SK-N-SH (cell line): ENCODE measurements around the gene ASTN2. TPM values are rescaled to one million over a fixed set of nuclear protein-coding genes. Genes with fewer than 3 reads are reported as not detected.

Experiments used
- CTCF ChIA-PET: fragments of 300-600, 350-600 bp; formaldehyde crosslinking; extraction: SDS; loops from one replicate; lab custom pipeline; 2021; lab: Yijun Ruan, JAX
- POLR2A ChIA-PET: fragments of 350-600 bp; sonication (Branson Sonifier 250); formaldehyde crosslinking; extraction: SDS; loops from one replicate; lab custom pipeline; 2020; ENCODE audit warnings: antibody characterized with exemption, inconsistent platforms; lab: Yijun Ruan, JAX
- DNase-seq: peaks from one replicate; pipeline ENCODE4 v3.0.0; 2012
- H2AFZ ChIP-seq: fragments of 200-600 bp; sonication (generic); 2 replicates; pipeline ENCODE4 v1.8.1; 2016; ENCODE audit warnings: antibody characterized with exemption, mild to moderate bottlenecking, low read depth
- H3F3A ChIP-seq: fragments of 200-600 bp; sonication (generic); replicated peaks from 2 replicates; pipeline ENCODE3; 2016; ENCODE audit warnings: antibody characterized with exemption, mild to moderate bottlenecking; ENCODE audit not compliant: insufficient read depth
- H3K27ac ChIP-seq, 2 experiments: fragments of 200-500 bp in 1 of 2; fragments of 200-600 bp in 1 of 2; sonication (Bioruptor generic) in 1 of 2; sonication (generic), shearing (Covaris generic) in 1 of 2; 2 replicates each; pipeline versions ENCODE4 v1.5.1 to v1.6.1; 2014 to 2016; ENCODE audit warnings: low read depth in 2 of 2, inconsistent platforms in 1 of 2, low read length in 1 of 2, mild to moderate bottlenecking in 1 of 2, mixed read lengths in 1 of 2
- H3K27me3 ChIP-seq: fragments of 200-600 bp; sonication (generic), shearing (Covaris generic); 2 replicates; pipeline ENCODE4 v1.6.1; 2016; ENCODE audit warnings: mixed run types; ENCODE audit not compliant: insufficient read depth
- H3K36me3 ChIP-seq, 2 experiments: fragments of 200-500 bp in 1 of 2; fragments of 200-600 bp in 1 of 2; sonication (Bioruptor generic) in 1 of 2; sonication (generic) in 1 of 2; replicated peaks in 1 of 2; 2 replicates each; pipeline versions ENCODE3 to v1.5.1; 2014 to 2016; ENCODE audit warnings: low read length in 1 of 2, mild to moderate bottlenecking in 1 of 2; ENCODE audit not compliant: insufficient read depth in 2 of 2, control insufficient read depth in 1 of 2
- H3K4me1 ChIP-seq, 2 experiments: fragments of 200-500 bp in 1 of 2; fragments of 200-600 bp in 1 of 2; sonication (Bioruptor generic) in 1 of 2; sonication (generic), shearing (Covaris generic) in 1 of 2; 2 replicates each; pipeline versions ENCODE4 v1.5.1 to v1.6.1; 2014 to 2016; ENCODE audit warnings: low read depth in 1 of 2, low read length in 1 of 2, mixed run types in 1 of 2; ENCODE audit not compliant: insufficient read depth in 2 of 2, control insufficient read depth in 1 of 2
- H3K4me2 ChIP-seq: fragments of 200-600 bp; sonication (generic), shearing (Covaris generic); 2 replicates; pipeline ENCODE4 v1.6.1; 2017; ENCODE audit warnings: mixed run types
- H3K4me3 ChIP-seq, 2 experiments: fragments of 200-500 bp in 1 of 2; fragments of 200-600 bp in 1 of 2; sonication (Bioruptor generic) in 1 of 2; sonication (generic), shearing (Covaris generic) in 1 of 2; 2 replicates each; pipeline versions ENCODE4 v1.5.1 to v1.8.1; 2014 to 2016; ENCODE audit warnings: low read depth in 2 of 2, inconsistent platforms in 1 of 2, low read length in 1 of 2, mild to moderate bottlenecking in 1 of 2, mixed read lengths in 1 of 2, moderate library complexity in 1 of 2
- H3K79me2 ChIP-seq: fragments of 200-600 bp; sonication (generic); 2 replicates; pipeline ENCODE4 v1.8.1; 2017; ENCODE audit warnings: mild to moderate bottlenecking; ENCODE audit not compliant: insufficient read depth
- H3K9ac ChIP-seq: fragments of 200-600 bp; sonication (generic); 2 replicates; pipeline ENCODE4 v1.6.1; 2017; ENCODE audit warnings: mixed run types
- H3K9me2 ChIP-seq: fragments of 200-600 bp; sonication (generic); 2 replicates; pipeline ENCODE4 v1.6.1; 2017; ENCODE audit warnings: mixed run types
- H3K9me3 ChIP-seq: fragments of 200-600 bp; sonication (generic); 2 replicates; pipeline ENCODE4 v1.6.1; 2017; ENCODE audit warnings: mixed run types, mild to moderate bottlenecking, moderate library complexity
- H4K20me1 ChIP-seq: fragments of 200-600 bp; sonication (generic); 2 replicates; pipeline ENCODE4 v1.6.1; 2017; ENCODE audit warnings: mild to moderate bottlenecking, mixed run types; ENCODE audit not compliant: insufficient read depth
- CHD2 ChIP-seq: fragments of 150-350 bp; IDR thresholded peaks from 2 replicates; pipeline ENCODE4 v1.6.1; 2018; ENCODE audit warnings: low read length; ENCODE audit not compliant: partially characterized antibody
- FOSL2 ChIP-seq: IDR thresholded peaks from 2 replicates; pipeline ENCODE4 v1.4.0; 2012; ENCODE audit warnings: low read depth, mild to moderate bottlenecking, moderate library complexity, borderline replicate concordance
- GATA2 ChIP-seq: sonication (generic); formaldehyde crosslinking; IDR thresholded peaks from 2 replicates; pipeline ENCODE4 v1.5.0; 2020; ENCODE audit warnings: mild to moderate bottlenecking, missing genetic modification reagents
- MEF2A ChIP-seq: IDR thresholded peaks from 2 replicates; pipeline ENCODE4 v1.4.0; 2012; ENCODE audit warnings: low read depth, borderline replicate concordance
- USF2 ChIP-seq: fragments of 150-350 bp; IDR thresholded peaks from 2 replicates; pipeline ENCODE4 v1.6.1; 2017; ENCODE audit warnings: antibody characterized with exemption, low read length, low read depth, borderline replicate concordance
- ZBTB33 ChIP-seq: IDR thresholded peaks from 2 replicates; pipeline ENCODE4 v1.4.0; 2012; ENCODE audit warnings: low read depth, borderline replicate concordance
- WGBS: methylation state at CpG from one replicate; pipeline ENCODE4 v1.1.6; 2017; ENCODE audit warnings: low lambda C conversion rate; 5-methylcytosine and 5-hydroxymethylcytosine counted together
- polyA plus RNA-seq, 3 experiments: library from polyadenylated mRNA; depleted of rRNA; stranded (reverse); fragments of >200 nt; gene quantifications; 2 replicates each; pipeline ENCODE4 v1.2.3, GENCODE V29; 2012
- TF ChIP-seq, protein P1 (sequence below): IDR thresholded peaks from 2 replicates; pipeline ENCODE4 v1.6.1; 2012; ENCODE audit warnings: mild to moderate bottlenecking, low read depth, low read length, moderate library complexity

ASTN2 gene
- polyA plus RNA-seq, 1 of the 3 experiments (the other 2 are of a cell fraction) = 6.6 TPM

- TF ChIP-seq USF2 = no peak
- TF ChIP-seq, all 33 proteins: peak for 0
Observed at GRCh38 chr9:116700882-116701865, 713.7 kb downstream of the ASTN2 start (continued).

GRCh38 chr9:116700279-116700678 lies 714.6 kb downstream of the ASTN2 start:
- Histone ChIP-seq H3K4me3 (no peak overlapping the region), H3K27ac (no peak overlapping the region), H3K27me3 (no peaks in the 10 kb centered on the region), H3K4me1 (peaks cover 0 to 9% of the 10 kb centered on the region in 2 experiments; a peak in 3 of 4 replicates), H3K9me2 (no peaks in the 10 kb centered on the region), H3F3A (no peaks in the 10 kb centered on the region), H4K20me1 (peaks cover 26% of the 10 kb centered on the region), H3K36me3 (peaks cover 41 to 70% of the 10 kb centered on the region in 2 experiments), H2AFZ (no peak overlapping the region), H3K4me2 (no peak overlapping the region), H3K9me3 (no peaks in the 10 kb centered on the region), H3K79me2 (peaks cover 48% of the 10 kb centered on the region), H3K9ac (no peak overlapping the region)
- CTCF ChIA-PET = interaction anchor here (2.2 kb wide), 1 partner anchor 160 kb away, joined by 6 read pairs; no protein-coding TSS in a partner anchor
- 100% methylated on average over 1 of the region's 1 CpG for WGBS
- TF ChIP-seq GATA2 (CRISPR knock-in tag) (no peak), FOSL2 (no peak), ZBTB33 (no peak), MEF2A (no peak), CHD2 (no peak)
- TF ChIP-seq, protein P1, sequence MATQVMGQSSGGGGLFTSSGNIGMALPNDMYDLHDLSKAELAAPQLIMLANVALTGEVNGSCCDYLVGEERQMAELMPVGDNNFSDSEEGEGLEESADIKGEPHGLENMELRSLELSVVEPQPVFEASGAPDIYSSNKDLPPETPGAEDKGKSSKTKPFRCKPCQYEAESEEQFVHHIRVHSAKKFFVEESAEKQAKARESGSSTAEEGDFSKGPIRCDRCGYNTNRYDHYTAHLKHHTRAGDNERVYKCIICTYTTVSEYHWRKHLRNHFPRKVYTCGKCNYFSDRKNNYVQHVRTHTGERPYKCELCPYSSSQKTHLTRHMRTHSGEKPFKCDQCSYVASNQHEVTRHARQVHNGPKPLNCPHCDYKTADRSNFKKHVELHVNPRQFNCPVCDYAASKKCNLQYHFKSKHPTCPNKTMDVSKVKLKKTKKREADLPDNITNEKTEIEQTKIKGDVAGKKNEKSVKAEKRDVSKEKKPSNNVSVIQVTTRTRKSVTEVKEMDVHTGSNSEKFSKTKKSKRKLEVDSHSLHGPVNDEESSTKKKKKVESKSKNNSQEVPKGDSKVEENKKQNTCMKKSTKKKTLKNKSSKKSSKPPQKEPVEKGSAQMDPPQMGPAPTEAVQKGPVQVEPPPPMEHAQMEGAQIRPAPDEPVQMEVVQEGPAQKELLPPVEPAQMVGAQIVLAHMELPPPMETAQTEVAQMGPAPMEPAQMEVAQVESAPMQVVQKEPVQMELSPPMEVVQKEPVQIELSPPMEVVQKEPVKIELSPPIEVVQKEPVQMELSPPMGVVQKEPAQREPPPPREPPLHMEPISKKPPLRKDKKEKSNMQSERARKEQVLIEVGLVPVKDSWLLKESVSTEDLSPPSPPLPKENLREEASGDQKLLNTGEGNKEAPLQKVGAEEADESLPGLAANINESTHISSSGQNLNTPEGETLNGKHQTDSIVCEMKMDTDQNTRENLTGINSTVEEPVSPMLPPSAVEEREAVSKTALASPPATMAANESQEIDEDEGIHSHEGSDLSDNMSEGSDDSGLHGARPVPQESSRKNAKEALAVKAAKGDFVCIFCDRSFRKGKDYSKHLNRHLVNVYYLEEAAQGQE = no peak
- DNase-seq = no peak
- POLR2A ChIA-PET = no interaction called here
